HepG2 (cell line): ENCODE results near the gene DNPH1. TPM values are rescaled to one million over a fixed set of nuclear protein-coding genes. Genes with fewer than 3 reads are reported as not detected.
A peak's percentile ranks its signal among the peaks of the same experiment; 100 is the strongest.

ENCODE experiments used
- CSRNP1 ChIP-seq: sonication (generic); formaldehyde crosslinking; IDR thresholded peaks from 2 replicates; pipeline ENCODE4 v1.8.1; 2023; ENCODE audit warnings: mild to moderate bottlenecking, missing genetic modification reagents
- DMTF1 ChIP-seq: sonication (generic); formaldehyde crosslinking; IDR thresholded peaks from 2 replicates; pipeline ENCODE4 v1.4.0; 2020; ENCODE audit warnings: mild to moderate bottlenecking, missing genetic modification reagents
- E2F2 ChIP-seq: sonication (generic); formaldehyde crosslinking; IDR thresholded peaks from 2 replicates; pipeline ENCODE4 v1.4.0; 2020; ENCODE audit warnings: missing genetic modification reagents, borderline replicate concordance
- FOSL2 ChIP-seq: sonication (generic); formaldehyde crosslinking; IDR thresholded peaks from 2 replicates; pipeline ENCODE4 v1.4.0; 2020; ENCODE audit warnings: missing genetic modification reagents
- HNF4A ChIP-seq: sonication (generic); formaldehyde crosslinking; IDR thresholded peaks from 2 replicates; pipeline ENCODE4 v1.4.0; 2020; ENCODE audit warnings: missing genetic modification reagents
- HOXA3 ChIP-seq: sonication (generic); formaldehyde crosslinking; IDR thresholded peaks from 2 replicates; pipeline ENCODE4 v1.5.0; 2020; ENCODE audit warnings: missing genetic modification reagents
- JUNB ChIP-seq: sonication (generic); formaldehyde crosslinking; IDR thresholded peaks from 2 replicates; pipeline ENCODE4 v1.8.0; 2022; ENCODE audit warnings: missing genetic modification reagents, mild to moderate bottlenecking, borderline replicate concordance
- KAT2B ChIP-seq: fragments of 150-350 bp; IDR thresholded peaks from 2 replicates; pipeline ENCODE4 v1.6.1; 2014; ENCODE audit warnings: low read depth, low read length, borderline replicate concordance
- KMT2B ChIP-seq: IDR thresholded peaks from 2 replicates; pipeline ENCODE4 v1.6.1; 2016; ENCODE audit warnings: missing genetic modification reagents, missing compliant biosample characterization
- NCOA5 ChIP-seq: sonication (generic); formaldehyde crosslinking; IDR thresholded peaks from 2 replicates; pipeline ENCODE4 v1.4.0; 2020; ENCODE audit warnings: missing genetic modification reagents
- RELA ChIP-seq: sonication (generic); formaldehyde crosslinking; IDR thresholded peaks from 2 replicates; pipeline ENCODE4 v1.4.0; 2020; ENCODE audit warnings: missing genetic modification reagents
- STAT6 ChIP-seq: sonication (generic); formaldehyde crosslinking; IDR thresholded peaks from 2 replicates; pipeline ENCODE4 v1.4.0; 2020; ENCODE audit warnings: missing genetic modification reagents, mild to moderate bottlenecking, borderline replicate concordance
- TFAP4 ChIP-seq: sonication (generic); IDR thresholded peaks from 2 replicates; pipeline ENCODE4 v1.6.1; 2016; ENCODE audit warnings: low read depth, borderline replicate concordance
- ZNF225 ChIP-seq: sonication (generic); formaldehyde crosslinking; IDR thresholded peaks from 2 replicates; pipeline ENCODE4 v1.4.0; 2020; ENCODE audit warnings: mild to moderate bottlenecking, missing genetic modification reagents
- ZNF275 ChIP-seq: sonication (generic); formaldehyde crosslinking; IDR thresholded peaks from 2 replicates; pipeline ENCODE4 v1.8.0; 2022; ENCODE audit warnings: missing genetic modification reagents, mild to moderate bottlenecking, inconsistent platforms, borderline replicate concordance
- ZNF629 ChIP-seq: sonication (generic); formaldehyde crosslinking; conservative IDR thresholded peaks from 2 replicates; pipeline ENCODE4 v1.5.0; 2020; ENCODE audit warnings: missing genetic modification reagents
- ZNF768 ChIP-seq: sonication (generic); formaldehyde crosslinking; IDR thresholded peaks from 2 replicates; pipeline ENCODE4 v1.4.0; 2020; ENCODE audit warnings: missing genetic modification reagents
- ZNF883 ChIP-seq: sonication (generic); formaldehyde crosslinking; IDR thresholded peaks from 2 replicates; pipeline ENCODE4 v1.5.1; 2020; ENCODE audit warnings: mild to moderate bottlenecking, missing genetic modification reagents; ENCODE audit errors: not compliant biosample characterization
- polyA plus RNA-seq, 8 experiments: library from polyadenylated mRNA; depleted of rRNA in 3 of 8; stranded (reverse) in 7 of 8; unstranded in 1 of 8; fragments of >200 nt; fragmentation: Illumina TruSeq in 4 of 8; extraction: Trizol in 4 of 8; gene quantifications; 2 replicates each; pipeline versions ENCODE4 v1.2.1 to v1.2.3, GENCODE V29; 2011 to 2016; ENCODE audit warnings: low read depth in 4 of 8, missing spikeins in 1 of 8, mixed read lengths in 1 of 8; ENCODE audit not compliant: insufficient read depth in 1 of 8
- total RNA-seq, 5 experiments: library from RNA; depleted of rRNA; stranded (reverse); fragments of >200 nt; fragmentation: Illumina TruSeq; extraction: Trizol; gene quantifications; 2 replicates each; pipeline ENCODE4 v1.2.3, GENCODE V29; 2016; ENCODE audit warnings: low read depth in 1 of 5

Gene DNPH1
- total and polyA plus RNA-seq, 2 of the 13 experiments (the other 11 are each of a cell fraction or from before 2014, with no cell fraction given), result 56.5 to 75.1 TPM

GRCh38 chr6:43247114-43247999, 18.1 kb upstream of the DNPH1 start (continued):
- TF ChIP-seq STAT6 (no peak), HOXA3 (CRISPR knock-in tag) (peak; percentile 22; the same call in 1 of the 2 replicates), E2F2 (CRISPR knock-in tag) (no peak), JUNB (CRISPR knock-in tag) (no peak), HNF4A (no peak), RELA (CRISPR knock-in tag) (no peak; the same call in 1 of the 2 replicates), CSRNP1 (no peak; the same call in 1 of the 2 replicates), ZNF225 (0 out of 2 replicates have a peak, but pooled peaks have one; percentile 30), NCOA5 (CRISPR knock-in tag) (no peak), ZNF629 (CRISPR knock-in tag) (no peak), DMTF1 (no peak; the same call in 1 of the 2 replicates), ZNF883 (CRISPR knock-in tag) (peak; percentile 75), KMT2B (CRISPR knock-in tag) (no peak), FOSL2 (CRISPR knock-in tag) (peak; percentile 25; the same call in 1 of the 2 replicates), KAT2B (no peak), TFAP4 (no peak), ZNF768 (CRISPR knock-in tag) (no peak), ZNF275 (no peak; the same call in 1 of the 2 replicates)
